Stimulated activated CD4-positive, alpha-beta T cell treated with anti-CD3 and anti-CD28 coated beads, Interleukin-1b, Interleukin-23, amount 100 ng/mL, for 48 hours (primary cell): ENCODE results near the gene UBE2Q2.
A peak's percentile ranks its signal among the peaks of the same experiment; 100 is the strongest.
"Not testable (repeated sequence)": the region's sequence is repeated elsewhere in the genome, so short reads cannot be mapped to it uniquely, and the experiment has no call there.

Experiments
- DNase-seq: peaks from one replicate; pipeline ENCODE4 v3.0.0-alpha.2; 2020

The UBE2Q2 gene

DNA sequence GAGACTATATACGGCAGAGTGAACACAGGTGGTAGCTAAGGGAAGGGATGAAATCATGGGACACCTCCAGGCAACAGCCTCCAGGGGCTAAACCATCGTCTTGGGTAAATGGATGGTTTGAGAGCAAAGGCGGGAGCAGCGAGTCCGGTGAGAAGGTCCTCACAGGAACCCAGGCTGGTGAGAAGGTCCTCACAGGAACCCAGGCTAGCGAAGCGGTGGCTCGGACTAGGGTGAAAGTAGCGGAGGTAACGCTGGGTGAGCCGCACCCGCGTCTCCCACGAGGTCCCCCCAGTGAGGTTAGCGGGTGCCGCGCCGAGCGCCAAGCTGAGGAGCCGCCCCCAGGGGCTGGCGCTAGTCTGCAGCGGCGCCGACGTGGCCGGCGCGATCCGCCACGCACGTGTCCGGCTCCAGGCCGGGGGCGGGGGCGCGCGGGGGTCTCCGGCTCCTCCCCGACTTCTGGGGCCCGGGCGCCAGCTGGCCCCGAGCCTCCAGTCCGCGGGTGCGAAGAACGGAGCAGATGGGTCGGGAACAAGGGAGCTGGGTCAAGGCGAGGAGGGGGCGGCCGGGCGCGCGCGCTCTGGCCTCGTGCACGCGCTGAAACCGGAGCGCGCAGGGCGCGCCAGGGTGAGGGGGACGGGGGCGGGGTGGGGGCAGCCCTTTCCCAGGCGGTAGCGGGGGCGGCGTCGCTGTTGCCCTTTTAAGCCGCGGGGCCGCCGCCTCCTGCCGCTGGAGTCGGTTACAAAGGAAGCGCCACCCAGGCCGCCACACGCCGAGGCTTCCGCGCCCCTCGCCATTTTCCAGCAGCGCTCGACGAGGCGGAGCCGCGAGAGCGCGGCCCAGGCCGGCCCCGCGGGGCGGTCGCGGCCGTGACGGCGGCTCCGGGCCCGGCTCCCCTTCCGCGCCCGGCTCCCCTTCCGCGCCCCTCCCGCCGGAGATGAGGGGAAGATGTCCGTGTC lies at the start of gene UBE2Q2:
Gene UBE2Q2, plus strand, starts transcription at position 726 of the 956 bp plus-strand sequence. Its CDS starts 220 bp downstream, at position 946.
- DNase-seq: peak; percentile 68

DNA sequence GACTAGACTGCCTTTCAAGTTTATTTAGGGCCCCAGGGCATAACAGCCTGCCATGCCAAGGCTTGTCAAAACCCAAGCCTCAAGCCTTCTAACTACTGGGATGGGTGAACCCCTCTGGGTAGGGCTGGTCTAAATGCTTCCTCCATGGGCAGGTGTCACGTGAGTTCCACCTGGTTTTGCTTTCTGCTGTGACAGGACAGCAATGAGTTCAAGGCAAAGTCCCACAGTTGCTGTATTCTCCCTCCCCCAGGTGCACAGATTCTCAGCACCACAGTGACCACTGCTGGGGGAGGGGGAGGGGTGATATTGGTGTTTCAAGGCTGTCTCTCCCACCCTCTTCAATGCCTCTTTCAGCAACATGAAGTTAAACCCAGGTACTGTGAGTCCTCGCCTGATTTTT lies 46.9 kb upstream of the UBE2Q2 start:
- DNase-seq: no peak

DNA sequence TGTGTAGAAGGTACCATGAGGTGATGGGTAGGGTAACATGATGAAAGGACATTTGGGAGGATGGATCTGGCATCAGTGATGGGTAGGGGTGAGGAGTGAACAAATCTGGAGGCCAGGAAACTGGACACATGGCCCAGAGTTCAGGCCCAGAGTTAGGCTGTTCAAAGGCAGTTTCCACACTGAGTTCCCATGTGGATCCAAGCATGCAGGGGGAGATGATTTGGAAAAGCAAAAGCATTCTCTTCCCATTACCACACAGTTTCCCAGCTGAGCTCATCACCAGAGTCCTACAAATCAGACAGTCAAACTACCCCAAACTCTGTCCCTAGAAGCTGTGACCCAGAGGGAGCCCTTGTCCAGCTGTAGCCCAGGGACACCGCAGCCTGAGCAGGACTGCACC lies 46.1 kb upstream of the UBE2Q2 start:
- not testable (repeated sequence) for DNase-seq

DNA sequence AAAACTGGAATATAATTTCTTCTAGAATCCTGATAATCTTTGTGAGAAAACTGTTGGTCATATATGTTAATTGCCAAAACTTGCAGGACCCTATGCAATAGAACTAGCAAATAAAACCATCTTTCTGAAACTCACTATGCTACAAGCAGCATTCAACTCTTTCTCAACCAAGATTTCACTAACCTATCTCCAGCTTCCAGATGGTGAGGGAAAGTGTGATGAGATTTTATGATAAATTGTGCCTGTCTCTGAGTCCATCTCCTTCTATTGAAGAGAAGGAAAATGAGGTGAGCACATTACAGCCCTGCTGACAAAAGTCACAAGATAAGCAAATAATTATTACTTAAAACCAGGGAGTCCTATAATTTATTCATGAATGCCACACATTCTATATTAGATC lies 44.1 kb upstream of the UBE2Q2 start:
- DNase-seq: no peak

DNA sequence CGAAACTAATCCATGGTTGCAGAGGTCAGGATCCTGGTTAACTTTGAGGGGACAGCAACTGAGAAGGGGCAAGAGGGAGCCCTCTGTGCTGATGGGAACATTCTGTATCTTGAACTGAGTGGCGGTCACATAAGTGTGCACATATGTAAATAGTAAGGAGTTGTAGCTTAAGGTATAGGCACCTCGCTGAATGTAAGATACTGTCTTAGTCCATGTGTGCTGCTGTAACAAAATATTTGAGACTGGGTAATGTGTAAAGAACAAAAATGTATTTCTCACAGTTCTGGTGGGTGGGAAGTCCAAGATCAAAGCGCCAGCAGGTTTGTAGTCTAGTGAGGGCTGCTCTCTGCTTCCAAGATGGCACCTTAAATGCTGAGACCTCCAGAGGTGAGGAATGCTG lies 42.8 kb upstream of the UBE2Q2 start:
- not testable (repeated sequence) for DNase-seq

DNA sequence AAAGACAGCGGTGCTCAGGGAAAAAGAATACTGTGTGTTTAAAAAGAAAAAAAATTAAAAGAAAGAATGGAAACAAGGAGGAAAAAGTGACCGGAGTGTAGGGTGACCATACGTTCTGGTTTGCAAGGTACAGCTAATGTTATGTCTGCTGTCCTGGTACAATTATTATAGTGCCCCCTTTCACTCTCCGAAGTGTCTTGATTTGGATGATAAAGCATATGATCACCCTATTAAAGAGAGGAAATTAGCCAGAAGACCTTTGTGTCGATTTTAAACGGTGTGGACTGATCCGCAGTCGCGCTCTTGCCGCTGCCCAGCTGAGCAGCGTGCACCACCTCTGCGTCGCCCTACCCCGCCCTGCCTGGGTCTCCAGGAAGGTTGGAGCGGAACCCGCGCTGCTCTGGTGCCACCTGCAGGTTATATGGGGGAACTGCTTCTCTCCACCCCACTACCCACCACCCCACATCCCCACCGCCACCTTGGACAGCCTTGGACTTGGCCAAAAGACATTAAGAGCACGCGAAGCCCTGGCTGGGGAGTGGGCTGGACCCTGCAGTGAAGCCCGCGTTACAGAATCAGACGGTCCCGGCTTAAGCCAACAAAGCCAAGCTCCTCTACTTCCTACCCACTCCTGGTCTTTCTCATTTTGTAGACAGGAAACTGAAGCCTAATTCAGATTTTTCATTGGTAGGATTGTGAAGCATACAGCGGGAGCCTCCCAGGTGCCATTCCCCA lies 41.2 kb upstream of the UBE2Q2 start:
- DNase-seq: peak; percentile 82

DNA sequence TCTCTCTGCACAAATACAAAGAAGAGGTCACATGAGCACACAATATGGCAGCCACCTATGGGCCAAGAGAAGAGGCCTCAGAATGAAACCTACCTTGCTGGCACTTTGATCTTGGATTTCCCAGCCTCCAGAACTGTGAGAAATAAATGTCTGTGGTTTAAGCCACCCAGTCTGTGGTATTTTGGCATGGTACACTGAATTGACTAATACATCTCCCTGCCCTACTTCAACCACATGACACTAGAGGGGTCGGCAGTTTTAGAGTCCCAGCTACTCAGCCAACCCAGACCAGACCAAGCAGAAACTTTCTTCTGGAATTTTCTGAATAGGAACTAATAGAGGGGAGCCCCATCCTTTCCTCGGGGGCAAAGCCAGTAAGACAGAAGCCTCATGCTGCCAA lies 35.8 kb upstream of the UBE2Q2 start:
- DNase-seq: not testable (repeated sequence)

DNA sequence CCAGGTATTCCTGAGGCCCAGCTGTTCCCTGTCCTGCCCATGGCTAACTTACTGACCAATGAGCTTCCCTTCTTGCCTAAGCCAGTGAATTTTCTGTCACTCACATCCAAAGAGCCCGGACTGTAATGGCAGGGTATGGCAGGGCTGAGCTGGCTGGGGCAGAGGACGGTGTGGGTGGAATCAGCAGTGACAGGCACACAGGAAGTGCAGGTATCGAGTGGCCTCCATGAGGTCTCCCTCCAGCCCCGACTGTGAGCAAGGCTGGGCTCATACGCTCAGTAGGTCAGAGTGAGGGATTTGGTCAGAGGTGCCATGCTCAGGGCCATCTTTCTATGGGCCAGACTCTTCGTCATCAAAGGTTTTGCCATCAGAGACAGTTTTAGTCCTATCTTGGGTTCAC lies 35.2 kb upstream of the UBE2Q2 start:
- DNase-seq: not testable (repeated sequence)

DNA sequence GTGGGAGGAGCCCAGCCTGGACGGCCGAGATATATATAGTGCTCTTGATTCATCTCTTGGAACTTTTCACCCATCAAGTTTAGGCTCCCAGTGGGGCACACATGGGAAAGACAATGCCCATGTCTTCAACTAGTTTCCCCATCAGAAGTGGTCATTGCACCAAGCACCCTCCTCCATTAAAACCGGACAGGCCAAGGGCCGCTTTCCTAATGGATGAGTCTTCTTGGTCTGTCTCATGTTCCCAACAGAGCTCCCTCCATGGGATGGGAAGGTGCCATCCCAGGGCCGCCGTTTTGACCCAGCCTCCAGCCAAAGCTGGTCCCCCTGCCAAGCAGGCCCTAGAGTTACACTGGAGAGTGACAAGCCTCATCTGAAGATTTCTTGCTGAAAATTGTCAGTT lies 34.7 kb upstream of the UBE2Q2 start:
- DNase-seq: no peak

DNA sequence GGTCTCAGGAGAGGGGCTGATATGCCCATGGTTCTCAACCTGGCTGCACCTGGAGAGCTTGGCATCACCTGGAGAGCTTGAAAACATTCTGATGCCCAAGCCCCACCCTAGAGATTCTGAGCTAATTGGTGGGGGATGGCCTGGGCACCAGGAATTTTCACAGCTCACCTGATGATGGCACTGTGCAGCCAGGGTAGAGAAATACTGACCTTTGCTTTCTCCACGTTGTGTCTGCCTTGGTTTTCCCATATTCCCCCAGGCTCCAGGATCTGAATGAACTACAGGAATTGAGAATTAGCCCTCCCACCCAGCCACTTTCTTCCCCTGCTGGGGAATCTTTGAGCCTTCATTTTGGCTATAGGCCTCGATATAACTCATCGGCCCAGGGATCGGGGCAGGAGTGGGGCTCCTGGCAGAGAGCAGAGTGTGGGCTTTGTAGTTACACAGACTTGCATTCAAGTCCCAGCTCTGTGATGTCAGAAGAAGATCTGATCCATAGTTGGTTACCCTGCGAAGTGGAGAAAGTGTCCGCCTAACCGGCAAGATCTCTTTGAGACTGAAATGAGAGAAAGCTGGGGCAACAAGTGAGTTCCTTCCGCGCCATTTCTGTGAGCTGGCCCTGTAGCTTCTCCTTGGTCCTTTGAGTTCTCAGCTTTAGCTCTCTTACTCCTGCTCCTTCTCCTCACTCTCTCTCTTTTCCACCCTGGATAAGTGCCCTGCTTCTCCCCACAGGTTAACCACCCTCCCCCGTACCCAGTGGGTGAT lies 33.1 kb upstream of the UBE2Q2 start:
- DNase-seq: no peak

DNA sequence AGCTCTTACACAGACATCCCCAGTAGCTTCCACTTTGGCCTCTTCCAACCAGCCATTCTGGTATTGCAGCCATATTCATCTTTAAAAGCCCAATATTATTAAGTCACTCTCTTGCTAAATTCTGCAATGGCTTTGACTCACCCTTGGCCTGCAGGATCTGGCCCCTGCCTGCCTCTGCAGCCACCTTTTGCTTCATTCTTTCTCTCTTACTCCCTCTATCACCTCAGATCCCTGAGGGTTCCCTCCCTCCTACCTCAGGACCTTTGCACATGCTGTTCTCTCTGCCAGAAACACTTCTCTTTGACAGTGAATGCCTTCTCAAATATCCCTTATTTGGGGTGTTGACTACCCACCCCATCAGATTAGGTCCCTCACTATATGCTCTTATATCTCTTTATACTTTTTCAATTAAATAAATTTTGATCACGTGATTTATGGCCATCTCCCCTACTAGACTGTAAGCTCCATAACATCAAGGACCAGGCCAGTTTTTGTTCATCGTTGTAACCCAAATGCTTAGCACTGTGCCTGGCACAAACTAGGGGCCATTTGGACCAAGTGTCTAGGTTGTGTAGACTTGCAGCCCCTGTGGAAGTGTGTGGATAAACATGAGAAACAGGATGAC lies 32.3 kb upstream of the UBE2Q2 start:
- no peak for DNase-seq

DNA sequence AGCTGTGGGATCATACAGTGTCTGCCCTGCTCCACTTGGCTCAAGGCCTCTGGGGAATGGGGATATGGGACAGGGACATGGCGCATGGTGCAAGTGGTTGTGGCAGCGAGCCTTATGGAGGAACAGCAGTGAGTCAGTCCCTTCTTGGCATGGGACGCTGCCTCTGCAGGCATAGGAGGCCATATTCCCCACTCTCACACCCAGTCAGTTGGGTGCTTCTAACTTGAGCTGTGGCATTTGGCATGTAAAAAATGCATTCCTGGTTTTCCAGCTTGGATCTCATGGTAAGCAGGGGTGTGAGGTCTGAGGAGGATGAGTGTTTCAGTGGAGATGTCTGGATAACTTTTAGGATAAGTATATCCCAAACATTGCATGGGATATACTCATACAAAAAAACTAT lies 31.6 kb upstream of the UBE2Q2 start:
- DNase-seq: no peak

DNA sequence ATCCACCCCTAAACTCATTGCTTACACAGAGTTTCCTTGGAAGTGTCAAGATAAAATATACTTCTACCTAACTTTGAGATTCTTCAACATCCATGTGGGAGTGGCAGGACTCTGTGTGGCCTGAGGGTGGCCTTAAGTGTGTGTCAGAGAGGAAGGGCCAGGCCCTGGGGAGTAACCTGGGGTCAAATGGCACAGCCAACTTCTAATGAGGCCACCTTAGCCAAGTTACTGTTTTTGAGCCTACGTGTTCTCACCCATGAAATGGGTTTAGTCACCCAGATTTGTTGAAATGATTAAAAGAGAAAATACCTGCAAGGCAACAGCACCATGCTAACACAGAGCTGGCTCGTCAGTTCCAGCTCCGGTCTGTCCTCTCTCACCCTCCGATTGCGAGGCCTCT lies 28.5 kb upstream of the UBE2Q2 start:
- DNase-seq: no peak

DNA sequence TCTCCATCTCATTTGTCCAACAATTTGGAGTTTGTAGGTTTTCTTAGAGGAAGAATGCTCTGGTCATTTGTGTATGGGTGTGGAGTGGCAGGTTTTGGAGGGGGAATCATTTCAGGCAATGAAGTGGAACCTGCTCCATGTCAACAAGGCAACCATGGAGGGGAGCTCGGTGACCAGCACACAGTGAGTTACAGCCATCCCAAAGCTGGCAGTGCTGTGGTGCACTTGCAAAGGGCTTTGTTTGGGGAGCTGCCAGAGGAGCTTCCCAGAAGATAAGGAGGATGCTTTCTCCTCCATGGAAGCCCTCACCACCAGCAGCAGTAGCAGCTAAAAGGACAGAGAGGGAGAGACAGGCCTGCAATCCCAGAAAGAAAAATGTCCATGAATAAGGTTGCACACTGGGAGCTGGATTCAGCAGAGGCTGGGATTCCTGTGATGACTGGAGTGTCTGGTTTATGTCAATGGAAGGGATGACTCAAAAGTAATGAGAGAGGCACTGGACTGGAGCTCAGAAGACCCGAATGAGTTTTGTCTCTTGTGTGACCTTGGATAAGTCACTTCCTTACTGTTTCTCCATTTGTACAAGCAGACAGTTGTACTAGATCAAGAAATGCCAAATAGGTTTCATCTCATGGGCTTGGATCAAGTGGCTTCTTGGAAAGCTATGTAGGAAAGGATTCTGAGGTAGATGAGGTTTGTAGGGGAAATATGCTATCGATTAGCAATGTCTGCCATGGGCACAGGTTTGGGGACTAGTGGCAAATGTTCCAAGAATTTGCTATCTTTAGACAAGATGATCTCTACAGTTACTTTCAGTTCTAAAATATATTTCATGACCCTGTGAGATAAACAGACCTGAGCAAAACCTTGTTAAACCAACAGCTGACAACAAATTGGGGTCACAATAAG lies 27.2 kb upstream of the UBE2Q2 start:
- no peak for DNase-seq

DNA sequence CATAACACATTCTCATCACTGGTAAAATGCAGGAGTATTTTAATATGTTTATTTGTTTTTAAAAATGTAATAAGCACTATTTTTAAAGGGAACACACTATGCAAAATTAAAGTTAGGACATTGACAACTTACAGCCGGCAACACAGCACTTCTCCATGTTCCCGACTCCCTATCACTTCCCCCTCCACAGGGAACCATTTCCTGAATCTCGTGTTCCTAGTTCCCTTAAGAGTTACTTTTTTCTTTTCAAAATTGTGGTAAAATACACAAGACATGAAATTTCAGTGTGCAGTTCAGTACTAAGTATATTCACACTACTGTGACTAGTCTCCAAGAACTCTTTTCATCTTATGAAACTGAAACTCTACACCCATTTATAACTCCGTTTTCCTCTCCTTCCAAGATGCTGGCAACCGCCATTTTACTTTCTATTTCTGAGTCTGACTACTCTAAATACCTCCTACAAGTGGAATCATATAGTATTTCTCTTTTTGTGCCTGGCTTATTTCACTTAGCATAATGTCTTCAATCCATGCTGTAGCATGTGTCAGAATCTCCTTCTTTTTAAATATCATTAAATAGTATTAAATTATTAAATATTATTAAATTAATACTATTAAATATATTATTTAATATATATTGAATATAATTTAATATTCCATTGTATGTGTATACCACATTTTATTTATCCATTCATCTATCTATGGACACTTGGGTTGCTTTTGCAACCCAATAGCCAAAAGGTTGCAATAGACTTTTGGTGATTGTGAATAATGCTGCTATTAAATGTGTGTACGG lies 25.9 kb upstream of the UBE2Q2 start:
- no peak for DNase-seq

DNA sequence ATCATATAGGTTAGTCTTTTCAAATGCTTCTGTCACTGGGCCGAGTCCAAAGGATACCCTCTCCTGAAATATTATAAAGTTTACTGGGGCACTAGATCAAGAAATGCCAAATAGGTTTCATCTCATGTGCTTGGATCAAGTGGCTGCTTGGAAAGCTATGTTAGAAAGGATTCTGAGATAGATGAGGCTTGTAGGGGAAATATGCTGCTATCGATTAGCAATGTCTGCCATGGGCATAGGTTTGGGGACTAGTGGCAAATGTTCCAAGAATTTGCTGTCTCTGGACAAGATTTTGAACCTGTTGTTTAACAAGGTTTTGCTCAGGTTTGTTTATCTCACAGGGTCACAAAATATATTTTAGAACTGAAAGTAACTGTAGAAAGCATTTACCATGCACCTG lies 23.0 kb upstream of the UBE2Q2 start:
- no peak for DNase-seq

DNA sequence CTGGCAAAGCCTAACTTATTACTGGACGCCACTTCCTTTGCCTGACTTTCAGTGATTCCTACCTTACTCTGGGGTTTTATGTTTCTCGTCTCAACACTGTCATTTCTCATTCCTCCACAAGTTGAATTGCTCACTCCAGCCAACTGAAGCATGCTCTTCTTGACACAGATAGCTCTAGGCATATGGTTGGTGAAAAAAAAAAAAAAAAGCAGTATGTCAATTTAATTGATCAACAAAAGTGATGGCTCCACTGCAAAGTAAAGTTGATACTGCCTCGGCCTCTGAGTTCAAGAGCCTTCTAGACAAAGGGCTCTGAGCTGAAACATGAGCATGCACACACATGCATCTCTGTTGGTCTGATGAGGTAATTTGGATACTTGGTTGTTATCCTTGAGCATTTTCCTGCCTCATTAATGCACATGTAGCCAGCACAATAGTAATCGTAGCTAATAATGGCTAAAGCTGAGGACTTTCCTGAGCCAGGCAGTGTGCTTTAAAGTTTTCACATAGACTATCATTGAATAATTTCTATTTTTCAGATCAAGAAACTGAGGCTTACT lies 21.4 kb upstream of the UBE2Q2 start:
- DNase-seq: no peak

DNA sequence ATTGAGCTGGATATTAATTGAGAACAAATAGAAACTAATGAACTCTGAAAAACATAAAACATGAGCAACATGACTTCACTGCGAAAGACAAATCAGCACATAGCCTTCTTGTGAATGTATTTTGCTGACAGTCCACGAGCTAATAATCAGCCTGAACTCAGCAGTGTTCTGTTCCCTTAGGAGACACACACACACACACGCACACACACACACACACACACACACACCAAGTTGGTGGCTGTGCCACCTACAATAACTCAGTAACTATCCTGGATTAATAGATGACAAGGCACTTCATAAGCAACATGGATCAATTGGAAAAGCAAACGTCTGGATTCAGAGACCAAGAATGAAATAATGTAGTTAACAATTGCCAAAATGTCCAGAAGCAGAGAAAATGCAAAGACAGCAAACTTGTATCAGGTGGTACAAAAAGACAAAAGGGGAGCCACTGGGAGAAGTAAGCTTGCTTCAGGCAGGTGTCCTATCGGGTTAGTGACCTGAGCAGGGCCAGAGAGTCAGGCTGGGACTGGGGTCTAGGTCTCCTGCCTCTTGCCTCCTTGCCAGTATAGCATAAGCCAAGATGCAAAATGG lies 20.5 kb upstream of the UBE2Q2 start:
- no peak for DNase-seq

DNA sequence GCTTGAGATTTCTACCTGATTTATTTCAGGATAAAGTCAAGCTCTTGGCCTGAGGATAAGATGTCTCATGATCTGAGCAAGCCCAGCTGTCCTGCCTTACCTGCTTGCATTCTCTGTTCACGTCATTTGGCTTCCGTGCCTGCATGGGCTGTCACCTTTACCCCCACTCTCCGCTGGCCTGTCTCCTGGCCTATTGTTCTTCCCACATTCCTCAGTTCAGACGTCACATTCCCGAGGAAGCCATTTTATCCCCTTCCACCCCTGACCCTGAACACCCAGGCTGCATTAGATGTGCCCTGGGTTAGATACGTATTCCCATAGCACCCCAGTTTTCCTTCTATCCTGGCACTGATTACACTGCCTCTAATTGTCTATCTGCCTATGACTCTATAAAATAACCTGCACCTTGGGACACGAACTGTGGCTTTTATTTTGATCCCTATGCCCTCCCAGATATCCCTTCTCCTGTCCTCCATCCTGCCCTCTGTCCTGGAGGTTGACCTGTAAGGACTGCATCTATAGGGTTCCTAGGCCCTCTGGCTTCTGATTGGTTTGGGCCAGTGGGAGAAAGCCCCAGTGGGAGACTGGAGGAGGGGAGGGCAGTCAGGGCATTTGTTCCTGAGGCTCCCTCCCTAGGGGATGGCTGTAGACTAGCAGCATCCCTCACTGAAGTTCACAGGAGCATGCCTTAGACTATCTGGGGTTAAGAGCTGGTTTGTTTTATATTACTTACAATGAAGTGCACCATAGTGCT lies 19.2 kb upstream of the UBE2Q2 start:
- no peak for DNase-seq
